GM18867 (cell line): ENCODE results near the gene TMEM229A.
"Not testable (repeated sequence)": the region's sequence is repeated elsewhere in the genome, so short reads cannot be mapped to it uniquely, and the experiment has no call there.

Experiments used
- ATAC-seq: cut with Tn5 transposase; IDR thresholded peaks from one replicate; pipeline ENCODE4 v1.9.1; 2021; ENCODE audit warnings: mild to moderate bottlenecking, moderate library complexity; ENCODE audit not compliant: unreplicated experiment

TMEM229A gene

DNA sequence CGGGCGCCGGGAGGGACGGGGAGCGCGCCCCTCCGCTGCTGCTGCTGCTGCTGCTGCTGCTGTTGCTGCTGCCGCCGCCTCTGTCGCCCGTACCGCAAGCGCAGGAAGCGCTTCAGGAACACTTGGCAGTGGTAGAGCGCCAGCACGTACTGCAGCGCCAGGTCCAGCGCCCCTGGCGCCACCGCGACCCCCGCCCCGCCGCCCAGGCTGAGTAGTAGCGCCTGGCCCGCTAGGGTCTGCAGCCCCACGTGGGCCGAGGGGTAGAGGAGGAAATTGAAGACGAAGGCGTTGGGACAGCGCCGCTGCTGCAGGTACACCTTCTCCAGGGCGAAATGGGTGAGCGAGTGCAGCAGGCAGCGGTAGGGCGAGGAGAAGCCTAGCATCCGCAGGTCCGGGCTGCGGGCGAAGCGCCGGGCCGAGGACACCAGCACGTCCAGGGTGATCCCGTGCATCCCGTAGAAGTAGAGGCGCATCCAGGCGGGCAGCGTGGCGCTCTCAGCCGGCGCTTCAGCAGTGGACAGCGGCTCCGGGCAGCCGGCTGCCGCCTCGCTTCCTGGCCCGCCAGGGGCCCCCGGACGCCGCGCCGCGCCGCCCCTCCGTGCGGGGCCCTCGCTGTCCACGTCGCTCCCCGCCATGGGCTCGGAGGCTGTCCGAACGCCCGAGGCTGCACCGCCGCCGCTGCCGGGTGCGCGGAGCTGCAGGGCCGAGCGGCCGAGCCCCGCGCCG, at the start of gene TMEM229A:
Gene TMEM229A (minus strand): TSS at position 699 of the 726 bp plus-strand sequence. CDS start 64 bp downstream, at position 635.
- ATAC-seq = no peak

DNA sequence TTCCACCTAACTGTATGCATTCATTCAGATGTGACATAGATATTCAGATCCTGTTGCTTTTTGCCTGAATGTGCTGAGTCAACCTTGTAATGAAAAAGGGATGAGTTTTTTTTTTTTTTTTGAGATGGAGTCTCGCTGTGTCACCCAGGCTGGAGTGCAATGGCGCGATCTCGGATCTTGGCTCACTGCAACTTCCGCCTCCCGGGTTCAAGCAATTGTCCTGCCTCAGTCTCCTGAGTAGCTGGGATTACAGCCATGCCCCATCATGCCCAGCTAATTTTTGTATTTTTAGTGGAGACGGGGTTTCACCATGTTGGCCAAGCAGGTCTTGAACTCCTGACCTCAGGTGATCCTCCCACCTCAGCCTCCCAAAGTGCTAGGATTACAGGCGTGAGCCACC, 49.4 kb upstream of the TMEM229A start:
- not testable (repeated sequence) for ATAC-seq

DNA sequence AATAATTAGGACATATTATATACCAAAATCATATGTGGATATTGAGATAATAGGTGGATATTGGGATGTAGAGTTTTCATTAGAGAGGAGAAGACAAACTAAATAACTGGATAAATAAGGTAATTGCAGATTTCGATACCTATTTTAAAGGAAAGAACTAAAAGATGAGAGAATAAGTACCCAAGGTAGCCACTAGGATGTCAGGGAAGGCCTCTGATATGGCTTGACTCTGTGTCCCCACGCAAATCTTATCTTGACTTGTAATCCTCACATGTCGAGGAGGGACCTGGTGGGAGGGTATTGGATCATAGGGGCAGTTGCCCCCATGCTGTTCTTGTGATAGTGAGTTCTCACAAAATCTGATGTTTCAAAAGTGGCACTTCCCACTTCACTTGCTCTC, 44.7 kb upstream of the TMEM229A start:
- ATAC-seq = no peak

DNA sequence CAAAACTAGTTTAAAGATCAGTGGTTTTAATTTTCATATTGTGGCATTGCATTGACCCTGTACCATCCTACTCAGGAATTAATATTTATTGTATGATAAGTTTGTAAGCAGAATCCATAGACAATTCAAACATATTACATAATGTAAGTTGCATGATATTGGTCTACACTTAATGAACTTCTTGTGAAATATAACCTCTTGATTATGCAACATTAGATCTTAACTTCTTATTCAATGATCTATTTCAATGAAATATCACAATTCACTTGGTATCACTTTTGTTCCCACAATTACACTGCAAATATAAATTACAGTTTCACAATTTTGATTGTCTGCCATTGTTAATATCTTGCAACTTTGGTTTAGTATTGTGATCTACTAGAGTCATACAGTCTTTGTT, 44.0 kb upstream of the TMEM229A start:
- ATAC-seq = no peak

DNA sequence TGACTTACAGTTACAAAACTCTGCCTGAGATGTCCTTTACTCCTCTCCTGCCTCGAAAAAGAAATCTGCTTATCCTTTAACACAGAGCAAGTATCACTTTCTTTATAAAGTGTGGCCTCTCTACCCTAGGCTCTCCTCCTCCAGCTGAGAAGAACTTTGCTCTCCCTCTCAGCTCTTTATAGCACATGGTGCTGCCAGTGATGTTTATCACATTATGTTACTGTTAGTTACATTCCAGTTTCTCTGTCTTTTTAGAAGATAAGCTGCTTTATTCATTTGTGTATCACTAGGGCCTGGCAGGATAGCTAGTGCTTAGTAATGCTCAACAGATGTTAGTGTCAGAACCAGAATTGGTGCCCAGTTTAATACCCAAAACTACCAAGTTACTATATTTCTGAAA, 41.1 kb upstream of the TMEM229A start:
- peak; percentile 56 for ATAC-seq

DNA sequence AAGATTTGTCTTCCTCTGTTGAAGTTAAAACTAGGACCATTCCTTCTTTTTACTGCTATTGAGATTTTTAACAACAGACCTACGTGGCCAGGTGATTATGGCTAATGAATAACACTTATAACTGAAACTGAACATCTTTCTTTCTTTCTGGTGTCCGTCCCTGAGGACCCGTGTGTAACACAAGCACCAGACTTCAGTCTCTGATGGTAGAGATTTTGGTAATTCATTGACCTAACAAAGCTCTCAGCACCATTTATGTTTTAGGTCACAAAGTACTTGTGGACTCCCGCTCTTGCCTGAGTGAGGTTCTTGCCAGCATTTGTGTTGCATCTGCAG, 40.4 kb upstream of the TMEM229A start:
- no peak for ATAC-seq

DNA sequence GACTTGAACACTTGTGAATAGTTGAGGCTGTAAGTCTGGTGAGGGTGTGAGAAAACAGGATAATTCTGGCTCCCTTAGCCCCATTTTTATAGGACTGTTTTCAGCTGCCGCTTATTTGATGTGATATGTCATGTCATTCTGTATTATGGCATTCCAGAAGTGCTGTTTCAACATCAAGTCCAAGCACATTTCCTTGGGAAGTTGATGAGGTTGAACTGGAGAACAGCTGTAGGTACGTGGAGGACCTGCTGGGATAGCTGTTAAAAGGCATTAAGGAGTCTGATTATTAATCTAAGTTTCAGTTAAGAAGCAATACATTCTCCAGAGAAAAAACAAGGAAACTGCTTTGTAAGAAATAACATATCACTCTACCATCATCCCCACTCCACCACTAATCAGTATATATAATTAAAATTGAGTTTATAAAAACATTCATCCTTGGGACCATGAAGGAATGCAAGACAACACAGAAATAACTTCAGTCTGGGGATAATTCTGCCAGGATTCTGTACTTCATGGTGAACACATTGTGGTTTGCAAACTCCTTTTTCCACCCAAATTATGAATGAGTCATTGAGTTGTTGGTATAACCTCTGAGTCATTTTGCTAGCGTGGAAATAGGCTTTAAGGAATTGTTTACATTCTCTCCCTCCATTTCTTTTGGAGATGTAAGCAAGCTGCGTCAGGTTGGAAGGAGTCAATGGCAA, 39.9 kb upstream of the TMEM229A start:
- ATAC-seq = no peak

DNA sequence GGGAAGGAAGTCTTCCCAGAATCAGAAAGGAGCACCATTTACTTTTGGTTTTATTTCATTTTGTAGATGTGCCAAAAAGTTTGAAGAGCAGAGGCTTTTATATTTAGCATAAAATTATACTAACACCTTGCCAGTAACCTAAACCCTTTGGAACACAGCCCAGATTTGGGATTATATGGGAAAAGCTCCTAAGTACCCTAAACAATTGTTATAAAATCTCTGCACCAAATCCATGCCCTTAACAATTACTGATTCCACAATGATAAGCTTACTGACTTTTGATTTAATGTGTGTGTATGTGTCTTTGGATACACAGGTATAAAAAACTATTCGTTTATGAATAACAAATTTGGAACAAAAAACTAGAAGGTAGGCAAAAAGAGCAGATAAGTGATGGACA, 39.0 kb upstream of the TMEM229A start:
- no peak for ATAC-seq

DNA sequence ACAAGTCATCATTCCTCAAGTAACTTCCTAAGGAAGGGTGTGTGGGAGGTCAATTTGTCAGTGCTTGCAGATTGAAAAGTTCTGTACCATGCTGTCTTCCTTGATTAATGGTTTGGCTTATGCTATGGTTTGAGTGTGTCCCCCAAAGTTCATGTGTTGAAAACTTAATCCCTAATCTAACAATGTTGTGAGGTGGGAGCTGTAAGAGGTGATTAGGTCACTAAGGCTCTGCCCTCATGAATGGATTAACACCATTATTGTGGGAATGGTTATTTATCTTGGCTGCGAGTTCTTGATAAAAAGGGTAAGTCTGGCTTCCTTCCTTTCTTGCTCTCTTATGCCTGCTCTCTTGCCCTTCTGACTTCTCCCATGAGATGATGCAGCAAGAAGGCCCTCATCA, 29.3 kb upstream of the TMEM229A start:
- ATAC-seq = no peak

DNA sequence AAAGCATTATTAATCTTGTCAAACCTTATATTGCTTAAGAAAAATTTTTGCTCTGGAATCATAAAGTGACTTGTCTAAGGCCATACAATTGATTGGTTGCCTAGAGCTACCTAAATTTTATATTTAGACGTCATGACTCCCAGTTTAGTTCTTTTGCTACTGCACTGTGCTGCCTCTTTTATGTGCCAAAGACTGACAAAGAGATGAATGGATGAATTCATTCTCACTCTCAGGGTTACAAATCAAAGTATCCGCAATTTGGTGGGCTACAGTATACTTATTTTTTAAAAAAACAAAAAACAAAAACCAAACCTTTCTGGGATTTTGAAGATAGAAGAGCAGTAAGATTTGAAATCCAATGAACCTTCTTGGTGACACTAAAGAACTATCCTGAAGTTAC, 27.7 kb upstream of the TMEM229A start:
- ATAC-seq = no peak

DNA sequence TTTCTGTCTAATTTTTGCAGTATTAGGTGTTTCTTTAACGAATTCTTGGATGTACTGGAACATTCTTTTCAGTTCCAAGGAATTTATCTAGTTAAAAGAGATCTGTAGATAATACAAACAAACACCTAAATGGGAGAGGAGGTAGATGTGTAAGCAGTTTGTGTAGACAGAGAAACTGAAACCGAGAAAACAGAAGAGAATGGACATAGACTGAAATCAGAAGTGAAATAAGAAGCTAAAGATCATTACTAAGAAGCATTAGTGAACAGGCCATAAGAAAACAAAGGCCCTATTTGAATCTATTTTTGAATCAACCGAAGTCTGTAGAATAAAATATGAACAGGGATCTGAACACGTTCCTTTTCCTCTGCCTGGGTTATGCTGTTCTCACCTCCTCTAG, 26.5 kb upstream of the TMEM229A start:
- ATAC-seq = peak; percentile 100

DNA sequence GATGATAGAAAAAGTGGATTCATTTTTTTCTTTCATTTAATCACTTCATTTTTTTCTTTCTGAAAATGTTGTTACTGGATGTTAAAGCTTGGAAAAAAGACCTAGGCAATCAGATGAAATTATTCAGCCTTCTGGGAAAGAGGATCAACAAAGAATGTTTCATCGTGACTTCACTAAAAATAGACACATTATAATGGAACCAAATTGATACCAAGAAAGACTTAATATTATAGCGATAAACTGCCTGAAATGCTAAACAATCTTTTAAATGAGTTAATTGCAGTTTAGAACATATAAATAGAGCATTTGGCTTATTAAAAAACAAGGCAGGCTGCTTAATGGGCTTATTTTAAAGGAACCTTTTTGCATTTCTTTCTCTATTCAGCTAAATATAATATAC, 25.6 kb upstream of the TMEM229A start:
- no peak for ATAC-seq

DNA sequence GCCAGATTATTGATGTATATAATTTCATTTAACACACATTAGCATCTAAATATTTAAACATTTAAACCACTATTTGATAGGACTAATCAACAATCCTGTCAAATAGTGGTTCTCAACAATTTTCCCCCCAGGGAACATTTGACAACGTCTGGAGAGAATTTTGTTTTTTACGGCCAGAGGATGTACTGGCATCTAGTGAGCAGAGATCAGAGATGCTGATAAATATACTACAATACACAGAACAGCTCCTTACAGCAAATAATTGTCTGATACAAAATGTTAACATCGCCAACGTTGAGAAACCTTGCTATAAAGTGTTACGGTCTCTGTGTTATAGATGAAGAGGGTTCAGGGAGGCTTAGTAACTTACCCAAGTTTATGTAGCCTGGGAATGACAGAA, 25.0 kb upstream of the TMEM229A start:
- no peak for ATAC-seq

DNA sequence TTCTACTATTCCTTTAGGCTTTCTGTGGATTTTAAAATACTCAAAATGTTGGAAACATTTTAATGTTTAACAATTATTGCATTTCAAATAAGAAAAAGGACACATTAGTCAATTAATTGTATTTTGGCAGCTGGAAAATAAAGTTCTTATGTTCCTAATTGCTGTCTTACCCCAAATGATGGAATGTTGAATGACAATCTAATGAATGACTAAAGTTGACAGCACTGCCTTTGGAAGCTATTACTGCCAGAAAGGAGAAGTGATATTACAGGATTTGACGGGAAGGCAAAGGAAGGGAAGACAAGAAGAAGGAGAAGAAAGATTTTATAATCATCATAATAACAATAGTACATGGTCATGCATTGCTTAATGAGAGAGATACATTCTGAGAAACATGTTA, 23.4 kb upstream of the TMEM229A start:
- no peak for ATAC-seq

DNA sequence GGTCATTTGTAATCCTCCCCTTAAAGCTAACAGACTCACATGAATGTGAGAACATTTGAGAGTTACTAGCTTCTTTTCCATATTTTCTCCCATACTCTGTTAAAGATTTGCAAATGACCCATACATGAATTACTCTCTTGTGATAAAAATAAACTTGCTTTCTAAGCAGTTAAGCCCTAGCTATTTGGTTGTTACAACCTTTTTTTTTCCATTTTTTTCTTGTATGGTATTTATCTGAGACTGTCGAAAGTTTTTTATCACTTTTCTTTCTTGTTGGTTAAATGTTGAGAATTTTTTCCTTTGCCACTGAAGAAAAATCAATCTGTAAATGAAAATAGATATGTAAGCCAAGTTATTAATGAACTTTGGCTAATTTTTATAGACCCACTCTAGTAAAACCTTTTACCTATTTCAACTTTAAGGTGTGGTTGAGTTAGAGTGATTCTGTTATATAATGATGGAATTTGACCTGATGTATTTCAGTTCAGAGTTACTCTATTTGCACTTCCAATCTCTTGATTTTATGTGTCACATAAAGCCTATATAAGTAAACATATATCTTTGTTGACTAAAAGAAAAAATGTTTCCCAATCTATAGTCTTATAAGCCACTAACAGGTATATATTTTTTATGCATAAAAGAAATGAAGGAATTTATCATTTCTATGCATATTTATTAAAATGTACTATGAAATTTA, 19.0 kb upstream of the TMEM229A start:
- no peak for ATAC-seq

DNA sequence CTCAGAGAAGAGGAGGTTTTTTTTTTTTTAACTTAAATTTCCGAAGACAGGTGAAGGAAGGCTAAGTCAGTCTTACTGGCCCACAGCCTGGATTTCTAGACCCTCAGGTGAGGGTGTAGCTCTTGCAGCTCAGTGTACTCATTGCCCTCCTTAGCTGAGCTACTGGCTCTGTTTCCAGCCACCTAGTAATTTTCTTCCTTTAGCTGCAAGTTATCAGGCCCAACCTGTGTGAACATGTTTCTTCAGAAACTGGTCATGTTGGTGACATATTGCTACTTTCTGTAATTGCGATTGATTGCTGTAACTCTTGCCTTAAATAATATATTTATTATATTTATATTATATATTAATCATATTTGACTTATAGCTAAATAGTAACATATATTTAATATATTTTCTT, 10.0 kb upstream of the TMEM229A start:
- ATAC-seq = no peak

DNA sequence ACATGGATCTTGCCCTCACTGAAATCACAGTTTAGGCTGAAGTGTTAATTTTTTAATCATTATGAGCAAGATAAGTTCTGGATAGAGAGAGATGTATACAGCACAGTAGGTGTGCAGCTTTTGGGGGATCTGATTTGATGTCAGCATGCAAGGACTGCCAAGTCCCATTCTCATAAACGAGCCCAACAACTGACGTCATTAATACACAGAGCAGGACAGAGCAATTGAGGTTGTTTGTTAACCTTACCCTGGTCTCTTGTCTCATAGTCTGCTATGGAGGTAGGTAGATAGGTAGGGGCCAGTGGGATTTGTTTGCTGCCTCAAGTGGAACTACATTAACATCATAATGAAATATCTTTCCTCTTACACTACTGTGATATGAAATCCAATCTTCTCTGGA, 8.6 kb upstream of the TMEM229A start:
- ATAC-seq = no peak

DNA sequence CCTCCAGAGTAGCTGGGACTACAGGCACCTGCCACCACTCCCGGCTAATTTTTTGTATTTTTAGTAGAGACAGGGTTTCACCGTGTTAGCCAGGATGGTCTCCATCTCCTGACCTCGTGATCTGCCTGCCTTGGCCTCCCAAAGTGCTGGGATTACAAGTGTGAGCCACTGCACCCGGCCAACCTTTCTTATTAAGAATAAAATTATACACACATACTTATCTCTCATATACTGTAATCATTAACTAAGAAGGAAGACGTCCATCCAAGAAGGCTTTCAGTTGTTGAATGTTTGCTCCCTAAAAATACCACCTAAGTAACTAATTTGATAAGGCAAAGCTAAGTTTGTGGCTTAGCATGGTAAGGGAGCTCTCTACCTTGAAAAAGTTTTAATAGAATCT, 5.0 kb upstream of the TMEM229A start:
- ATAC-seq = not testable (repeated sequence)

DNA sequence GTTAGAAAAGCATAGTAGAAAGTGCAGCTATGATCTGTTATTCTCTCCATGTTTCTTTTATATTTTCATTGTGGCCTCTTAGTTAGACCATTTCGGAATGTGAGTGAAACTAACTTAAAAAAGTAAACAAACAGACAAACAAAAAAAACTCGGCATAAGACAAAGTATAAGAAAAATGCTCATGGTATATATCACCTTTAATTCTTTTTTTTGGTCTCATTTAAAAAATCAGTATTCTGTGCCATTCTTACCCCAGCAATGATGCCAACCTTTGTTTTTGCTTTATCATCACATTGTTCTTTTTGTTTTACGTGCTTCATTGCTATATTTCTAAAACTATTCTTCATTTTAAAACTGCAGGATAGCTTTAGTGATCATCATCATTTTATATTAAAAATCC, 2.8 kb upstream of the TMEM229A start:
- ATAC-seq = no peak

DNA sequence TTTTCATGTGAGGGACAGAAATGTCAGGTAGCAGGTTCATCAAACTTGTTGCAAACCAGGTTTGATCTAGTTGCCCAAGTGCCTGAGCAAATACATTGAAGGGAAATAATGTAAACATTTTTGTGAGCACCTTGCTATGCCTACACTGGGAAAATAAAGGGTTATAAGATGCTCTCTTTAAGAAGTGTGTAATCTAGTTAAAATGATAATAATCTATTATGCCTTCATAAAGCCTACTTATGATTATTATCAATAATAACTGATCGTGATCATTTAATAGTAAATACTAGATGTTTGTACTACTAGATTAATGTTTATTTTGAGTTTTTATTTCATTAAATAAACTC, 1.9 kb upstream of the TMEM229A start:
- no peak for ATAC-seq

DNA sequence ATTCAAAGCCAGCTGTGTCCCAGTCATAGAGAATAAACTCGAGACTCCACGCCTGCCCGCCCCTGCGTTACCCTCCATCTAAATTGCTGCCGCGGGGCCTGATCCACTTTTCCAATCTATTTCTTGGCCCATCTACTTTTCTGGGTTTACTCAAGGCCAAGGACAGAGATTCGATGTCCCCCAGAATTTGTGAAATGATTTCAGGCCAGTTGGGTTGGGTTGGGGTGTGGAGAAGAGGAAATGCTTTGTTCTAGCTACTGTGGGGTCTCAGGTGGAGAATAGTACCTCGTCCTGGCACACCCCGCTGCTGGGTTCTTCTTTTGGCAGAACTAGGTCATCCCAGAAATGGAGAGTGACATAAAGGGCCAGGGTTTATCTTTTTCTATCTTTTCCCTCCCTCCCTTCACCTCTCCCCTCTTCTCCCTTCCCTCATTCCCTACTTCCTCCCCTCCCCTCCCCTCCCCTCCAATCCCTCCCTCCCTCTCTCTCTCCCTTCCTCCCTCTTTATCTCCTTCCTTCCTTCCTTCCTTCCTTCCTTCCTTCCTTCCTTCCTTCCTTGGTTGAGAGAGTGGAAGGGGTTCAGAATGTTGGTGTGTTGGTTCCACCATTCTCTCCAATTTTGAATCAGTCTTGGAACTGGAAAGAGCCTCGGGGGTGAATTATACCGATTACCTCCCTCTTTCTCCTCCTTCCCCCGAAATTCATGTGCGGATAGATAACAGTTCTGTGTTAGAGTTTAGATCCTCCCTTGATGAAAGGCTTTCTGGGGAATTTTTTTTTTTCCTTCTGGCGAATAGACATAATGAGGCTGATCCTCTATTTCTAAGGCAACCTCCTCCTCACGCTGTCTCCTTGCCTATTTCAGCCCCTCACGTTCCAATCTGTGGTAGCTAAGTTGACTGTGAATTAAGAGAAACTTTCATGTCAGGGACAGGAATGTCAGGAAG, 1.2 kb upstream of the TMEM229A start:
- ATAC-seq = no peak
